Measurements from ENCODE around the gene MARK1.

DNA sequence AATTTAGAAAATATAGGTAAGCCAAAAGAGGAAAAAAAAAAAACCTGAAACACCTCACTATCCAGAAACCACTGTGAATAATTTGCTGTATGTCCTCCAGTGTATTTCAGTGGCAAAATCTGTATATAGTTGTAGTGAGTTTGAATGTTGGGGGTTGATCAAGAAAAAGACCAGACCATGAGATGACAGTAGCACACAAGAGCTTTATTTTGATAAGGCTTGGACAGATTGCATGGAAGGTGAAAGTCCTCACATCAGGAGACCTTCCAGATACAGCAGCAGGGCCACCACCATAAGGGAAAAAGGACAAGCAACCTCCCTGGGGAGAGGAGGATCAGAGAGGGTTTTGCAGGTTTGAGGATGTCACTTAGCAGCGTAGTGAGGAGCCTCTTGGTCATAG is 146.0 kb downstream of the MARK1 start:
- TF ChIP-seq, protein P1, sequence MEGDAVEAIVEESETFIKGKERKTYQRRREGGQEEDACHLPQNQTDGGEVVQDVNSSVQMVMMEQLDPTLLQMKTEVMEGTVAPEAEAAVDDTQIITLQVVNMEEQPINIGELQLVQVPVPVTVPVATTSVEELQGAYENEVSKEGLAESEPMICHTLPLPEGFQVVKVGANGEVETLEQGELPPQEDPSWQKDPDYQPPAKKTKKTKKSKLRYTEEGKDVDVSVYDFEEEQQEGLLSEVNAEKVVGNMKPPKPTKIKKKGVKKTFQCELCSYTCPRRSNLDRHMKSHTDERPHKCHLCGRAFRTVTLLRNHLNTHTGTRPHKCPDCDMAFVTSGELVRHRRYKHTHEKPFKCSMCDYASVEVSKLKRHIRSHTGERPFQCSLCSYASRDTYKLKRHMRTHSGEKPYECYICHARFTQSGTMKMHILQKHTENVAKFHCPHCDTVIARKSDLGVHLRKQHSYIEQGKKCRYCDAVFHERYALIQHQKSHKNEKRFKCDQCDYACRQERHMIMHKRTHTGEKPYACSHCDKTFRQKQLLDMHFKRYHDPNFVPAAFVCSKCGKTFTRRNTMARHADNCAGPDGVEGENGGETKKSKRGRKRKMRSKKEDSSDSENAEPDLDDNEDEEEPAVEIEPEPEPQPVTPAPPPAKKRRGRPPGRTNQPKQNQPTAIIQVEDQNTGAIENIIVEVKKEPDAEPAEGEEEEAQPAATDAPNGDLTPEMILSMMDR (IDR thresholded peaks at IDR 0.05): no peak
- no peak for TF ChIP-seq POLR2A (IDR thresholded peaks at IDR 0.05)

All from esophagus squamous epithelium (tissue), 4 donors.